Epithelial cell of proximal tubule (primary cell): Measurements from ENCODE around the gene LRRFIP2. TPM values are rescaled to one million over a fixed set of nuclear protein-coding genes. Genes with fewer than 3 reads are reported as not detected.

ENCODE experiments used
- DNase-seq: peaks from one replicate; pipeline ENCODE4 v3.0.0-alpha.2; 2011; ENCODE audit warnings: low read depth
- H3K4me3 ChIP-seq: 2 replicates; pipeline ENCODE4 v1.5.1; 2011; ENCODE audit warnings: low read depth, mild to moderate bottlenecking, low read length
- CTCF ChIP-seq: conservative IDR thresholded peaks from 2 replicates; pipeline ENCODE4 v1.5.1; 2012; ENCODE audit warnings: low read depth, mild to moderate bottlenecking, low read length
- total RNA-seq: library from RNA; depleted of rRNA; stranded (reverse); fragments of >200 nt; gene quantifications from 2 replicates; pipeline ENCODE4 v1.2.3, GENCODE V29; 2015

The LRRFIP2 gene
- total RNA-seq, 1 donor from 2014 or later = 69.6 TPM

GRCh38 chr3:37118163-37118562 lies 56.2 kb downstream of the LRRFIP2 start:
- no peak for DNase-seq
- H3K4me3 ChIP-seq = no peak overlapping the region
- no peak for TF ChIP-seq CTCF

GRCh38 chr3:37117548-37117947 lies 56.8 kb downstream of the LRRFIP2 start:
- H3K4me3 ChIP-seq = no peak overlapping the region
- DNase-seq = no peak
- TF ChIP-seq CTCF = no peak

GRCh38 chr3:37116998-37117397 lies 57.4 kb downstream of the LRRFIP2 start:
- no peak for TF ChIP-seq CTCF
- DNase-seq = no peak

GRCh38 chr3:37115446-37115845 lies 58.9 kb downstream of the LRRFIP2 start:
- no peak for TF ChIP-seq CTCF
- no peak overlapping the region for H3K4me3 ChIP-seq
- DNase-seq = no peak

More at GRCh38 chr3:37116998-37117397, 57.4 kb downstream of the LRRFIP2 start:
- no peak overlapping the region for H3K4me3 ChIP-seq

GRCh38 chr3:37114251-37115145 lies 59.9 kb downstream of the LRRFIP2 start:
- no peak overlapping the region for H3K4me3 ChIP-seq
- no peak for TF ChIP-seq CTCF

GRCh38 chr3:37112987-37113386 lies 61.4 kb downstream of the LRRFIP2 start:
- TF ChIP-seq CTCF = no peak
- H3K4me3 ChIP-seq = no peak overlapping the region
- DNase-seq = no peak

More at GRCh38 chr3:37114251-37115145, 59.9 kb downstream of the LRRFIP2 start:
- DNase-seq = no peak

- DNase-seq = no peak
- no peak for TF ChIP-seq CTCF
- H3K4me3 ChIP-seq = no peak overlapping the region
Observed at GRCh38 chr3:37111199-37111598, 63.2 kb downstream of the LRRFIP2 start.
